GM19324 (cell line): ENCODE data around the gene PMIS2.

Experiments
- ATAC-seq: cut with Tn5 transposase; IDR thresholded peaks from one replicate; pipeline ENCODE4 v1.9.1; 2021; ENCODE audit warnings: mild to moderate bottlenecking, moderate library complexity; ENCODE audit not compliant: unreplicated experiment, low FRiP score

PMIS2 gene

GRCh38 chr19:35623327-35624010 is 37.5 kb downstream of the PMIS2 start:
- ATAC-seq: no peak

GRCh38 chr19:35628264-35628564 is 42.2 kb downstream of the PMIS2 start:
- ATAC-seq: no peak

GRCh38 chr19:35628565-35629331 is 42.8 kb downstream of the PMIS2 start, which contains the start of gene RBM42:
TSS of gene RBM42 (plus strand) at chr19:35629036. CDS start at chr19:35629154, 118 bp downstream.
- ATAC-seq: peak; percentile 95

GRCh38 chr19:35629332-35629633 is 43.3 kb downstream of the PMIS2 start:
- ATAC-seq: peak; percentile 4

- ATAC-seq: no peak
Measured at GRCh38 chr19:35633727-35634440, 47.9 kb downstream of the PMIS2 start.

GRCh38 chr19:35636651-35637050 is 50.7 kb downstream of the PMIS2 start:
- ATAC-seq: no peak
